ENCODE results near the gene KIF17. TPM values are rescaled to one million over a fixed set of nuclear protein-coding genes. Genes with fewer than 3 reads are reported as not detected.

KIF17 gene
- total RNA-seq, 1 donor from 2014 or later, result 3.5 TPM

GRCh38 chr1:20644416-20644815, 73.4 kb downstream of the KIF17 start:
- ATAC-seq (no peak), DNase-seq (no peak)
- intact Hi-C loops (cut with micrococcal nuclease), result loop anchor here (5.0 kb wide), 1 partner anchor 117 kb away; no protein-coding TSS in a partner anchor

- no peak for DNase-seq
- no peak for ATAC-seq
- intact Hi-C loops (cut with micrococcal nuclease), result loop anchor here (5.0 kb wide), 1 partner anchor 116 kb away; no protein-coding TSS in a partner anchor
Measured at GRCh38 chr1:20643080-20643479, 74.7 kb downstream of the KIF17 start.

- intact Hi-C loops (cut with micrococcal nuclease), result loop anchor here (5.0 kb wide), 1 partner anchor 115 kb away; no protein-coding TSS in a partner anchor
- ATAC-seq (no peak), DNase-seq (no peak)
Measured at GRCh38 chr1:20641975-20642374, 75.8 kb downstream of the KIF17 start.

DNA sequence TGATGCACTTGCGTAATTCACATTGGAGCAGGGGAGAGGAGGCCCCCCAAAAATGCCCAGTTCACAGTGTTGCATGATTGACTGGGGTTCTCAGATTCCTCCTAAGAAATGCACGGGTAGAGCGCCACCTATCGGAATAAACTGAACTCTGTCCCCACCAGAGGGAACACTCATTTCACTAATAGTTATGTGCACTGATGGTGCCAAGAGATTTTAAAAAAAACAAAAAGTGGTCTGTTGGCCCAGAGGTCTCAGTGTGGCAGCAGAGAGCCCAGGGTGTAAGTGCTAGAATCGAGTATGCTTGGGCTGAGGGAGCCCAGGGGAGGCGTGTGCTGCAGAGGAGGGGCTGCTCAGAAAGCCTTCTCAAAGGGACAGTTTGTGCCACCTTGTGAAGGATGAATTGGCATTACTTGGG, 77.6 kb downstream of the KIF17 start:
- DNase-seq, result no peak
- intact Hi-C loops (cut with micrococcal nuclease), result loop anchor here (5.0 kb wide), 1 partner anchor 113 kb away; no protein-coding TSS in a partner anchor
- ATAC-seq, result peak; percentile 54

DNA sequence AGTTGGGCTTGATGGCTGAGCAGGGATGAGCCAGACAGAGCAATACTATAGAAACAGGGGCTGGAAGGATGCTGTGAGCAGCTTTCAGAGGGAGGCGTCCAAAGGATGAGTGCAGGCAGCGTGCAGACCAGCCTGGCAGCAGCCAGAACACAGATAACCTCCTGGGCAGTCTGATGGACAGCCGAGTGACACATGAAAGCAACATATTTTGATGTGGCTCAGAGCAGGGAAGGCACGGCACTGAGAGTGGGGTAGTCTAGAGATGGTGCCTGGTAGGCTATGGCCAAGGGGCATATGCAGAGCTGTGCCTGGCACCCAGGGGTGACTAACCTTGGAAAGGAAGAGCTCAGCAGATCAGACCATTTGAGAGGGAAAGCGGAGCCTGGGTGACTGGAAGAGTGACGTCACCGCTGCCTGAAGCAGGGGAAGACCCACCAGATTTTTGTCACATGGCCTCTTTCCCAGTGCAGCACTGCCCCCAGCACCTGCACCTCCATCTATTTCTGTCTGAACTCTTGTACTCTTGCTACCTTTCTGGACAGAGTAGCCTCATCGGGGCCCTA, 80.9 kb downstream of the KIF17 start:
- DNase-seq (no peak), ATAC-seq (no peak)
- intact Hi-C loops (cut with micrococcal nuclease), result no loop called here

DNA sequence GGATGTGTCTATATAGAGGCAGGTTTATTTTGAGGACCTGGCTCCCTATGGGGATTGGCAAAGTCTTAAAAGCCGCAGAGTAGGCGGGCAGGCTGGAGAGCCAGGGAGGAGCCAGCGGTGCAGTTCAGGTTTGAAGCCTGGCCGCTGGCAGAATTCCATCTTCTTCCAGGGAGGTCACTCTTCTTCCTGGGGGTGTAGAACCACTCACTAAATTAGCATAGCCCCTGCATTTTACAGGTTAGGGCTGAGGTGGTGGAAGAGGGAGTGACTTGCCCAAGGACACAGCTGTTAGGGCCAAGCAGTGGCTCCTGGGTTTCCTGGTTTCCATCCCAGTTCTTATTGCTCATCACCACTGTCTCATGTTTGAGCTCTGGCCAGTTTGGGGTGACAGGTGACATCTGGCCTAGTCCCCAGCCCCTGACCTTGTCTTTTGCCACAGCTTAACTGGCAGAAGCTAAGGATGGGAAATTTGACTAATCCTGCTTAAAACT, 83.2 kb downstream of the KIF17 start:
- intact Hi-C loops (cut with micrococcal nuclease), result no loop called here
- ATAC-seq (peak; percentile 78), DNase-seq (peak; percentile 62)

- intact Hi-C loops (cut with micrococcal nuclease), result no loop called here
- ATAC-seq (no peak), DNase-seq (no peak)
Measured at GRCh38 chr1:20634065-20634593, 83.7 kb downstream of the KIF17 start.

- peak; percentile 90 for DNase-seq
- intact Hi-C loops (cut with micrococcal nuclease), result no loop called here
- peak; percentile 95 for ATAC-seq
Measured at GRCh38 chr1:20633190-20634064, 84.4 kb downstream of the KIF17 start, which contains the start of gene PINK1. Gene PINK1 (plus strand): TSS chr1:20633458. CDS start chr1:20633549, 91 bp downstream.

DNA sequence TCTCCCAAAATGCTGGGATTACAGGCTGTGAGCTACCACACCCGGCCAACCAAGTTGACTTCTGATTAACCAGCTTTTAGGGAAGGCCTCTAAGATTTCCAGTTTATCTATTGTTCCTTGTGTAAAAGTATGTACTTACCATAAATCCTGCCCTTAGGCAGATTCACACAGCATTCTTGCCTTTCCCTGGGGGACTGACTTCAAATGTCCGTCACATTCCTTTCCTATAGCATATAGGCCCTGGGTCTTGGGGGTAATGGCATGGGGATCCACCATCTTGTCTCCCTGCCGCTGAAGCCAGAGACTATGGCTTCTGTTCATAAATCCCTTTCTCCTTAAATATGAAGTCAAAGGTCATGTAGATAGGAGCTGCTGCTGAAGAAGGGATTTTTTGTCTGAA, 85.4 kb downstream of the KIF17 start:
- ATAC-seq (no peak), DNase-seq (no peak)
- intact Hi-C loops (cut with micrococcal nuclease), result no loop called here

GRCh38 chr1:20630729-20631128, 87.1 kb downstream of the KIF17 start:
- no peak for ATAC-seq
- intact Hi-C loops (cut with micrococcal nuclease), result no loop called here

GRCh38 chr1:20626524-20626923, 91.3 kb downstream of the KIF17 start:
- no peak for DNase-seq
- ATAC-seq, result no peak
- intact Hi-C loops (cut with micrococcal nuclease), result loop anchor here (10.0 kb wide), 1 partner anchor 52 kb away; no protein-coding TSS in a partner anchor

More at GRCh38 chr1:20630729-20631128, 87.1 kb downstream of the KIF17 start:
- DNase-seq, result no peak

DNA sequence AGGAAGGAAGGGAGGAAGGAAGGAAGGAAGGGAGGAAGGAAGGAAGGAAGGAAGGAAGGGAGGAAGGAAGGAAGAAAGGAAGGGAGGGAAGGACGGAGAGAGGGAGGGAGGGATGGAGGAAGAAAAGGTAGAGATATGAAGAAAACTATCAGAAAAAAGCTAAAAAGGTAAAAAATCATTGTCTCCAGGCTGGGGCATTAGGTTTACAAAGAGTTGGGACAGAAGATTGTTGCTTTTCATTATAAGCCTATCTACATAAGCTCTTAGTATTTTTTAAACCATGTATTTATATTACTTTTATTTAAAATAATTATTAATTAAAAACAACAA, 91.7 kb downstream of the KIF17 start:
- intact Hi-C loops (cut with micrococcal nuclease), result loop anchor here (10.0 kb wide), 1 partner anchor 51 kb away; no protein-coding TSS in a partner anchor
- ATAC-seq, result no peak
- DNase-seq, result no peak

DNA sequence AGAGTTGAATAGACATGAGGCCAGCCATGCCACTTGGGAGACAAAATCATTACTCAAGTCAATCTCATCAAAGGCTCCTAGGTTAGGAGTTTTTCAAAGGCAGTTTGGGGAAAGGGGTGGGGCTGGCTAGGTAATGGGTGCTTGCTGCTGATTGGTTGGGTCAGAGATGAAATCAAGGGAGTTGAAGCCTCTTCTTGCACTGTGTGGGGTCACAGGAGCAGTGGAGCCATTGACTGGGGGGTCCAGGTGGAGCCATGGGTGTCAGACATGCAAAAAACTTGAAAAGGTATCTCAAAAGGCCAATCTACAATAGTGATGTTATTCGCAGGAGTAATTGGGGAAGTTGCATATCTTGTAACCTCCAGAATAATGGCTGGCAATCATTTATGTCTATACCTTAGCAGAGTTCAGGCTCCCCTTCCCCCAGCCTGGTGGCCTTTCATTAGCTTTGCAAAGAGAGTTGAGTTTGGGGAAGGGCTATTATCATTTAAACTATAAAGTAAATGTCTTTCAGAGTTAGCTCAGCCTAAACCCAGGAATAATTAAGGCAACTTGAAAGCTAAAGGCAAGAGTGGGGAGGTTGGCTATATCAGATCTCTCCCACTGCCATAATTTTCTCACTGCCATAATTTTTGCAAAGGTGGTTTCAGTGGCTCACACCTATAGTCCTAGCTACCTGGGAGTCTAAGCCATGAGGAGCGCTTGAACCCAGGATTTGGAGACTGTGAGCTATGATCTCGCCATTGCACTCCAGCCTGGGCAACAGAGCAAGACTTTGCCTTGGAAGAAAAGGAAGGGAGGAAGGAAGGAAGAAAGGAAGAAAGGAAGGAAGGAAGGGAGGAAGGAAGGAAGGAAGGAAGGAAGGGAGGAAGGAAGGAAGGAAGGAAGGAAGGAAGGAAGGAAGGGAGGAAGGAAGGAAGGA, 92.4 kb downstream of the KIF17 start:
- intact Hi-C loops (cut with micrococcal nuclease), result loop anchor here (10.0 kb wide), 1 partner anchor 51 kb away; no protein-coding TSS in a partner anchor
- DNase-seq (no peak), ATAC-seq (no peak)

DNA sequence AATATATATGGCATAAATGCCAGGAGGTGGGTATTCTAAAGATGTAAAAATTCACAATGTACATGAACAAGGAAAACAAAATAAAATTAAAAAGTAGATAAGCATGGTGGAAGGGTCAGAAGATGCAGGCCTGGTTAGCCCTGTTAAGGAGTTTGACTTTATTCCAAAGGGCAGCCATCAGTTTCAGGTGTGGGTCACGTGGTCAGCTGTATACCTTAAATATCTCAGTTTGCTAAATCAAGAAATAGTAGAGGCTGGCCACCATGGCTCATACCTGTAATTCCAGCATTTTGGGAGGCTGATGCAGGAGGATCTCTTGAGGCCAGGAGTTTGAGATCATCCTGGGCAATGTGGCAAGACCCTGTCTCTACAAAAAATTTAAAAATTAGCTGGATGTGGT, 93.1 kb downstream of the KIF17 start:
- ATAC-seq (no peak), DNase-seq (no peak)
- intact Hi-C loops (cut with micrococcal nuclease), result loop anchor here (10.0 kb wide), 1 partner anchor 50 kb away; no protein-coding TSS in a partner anchor

DNA sequence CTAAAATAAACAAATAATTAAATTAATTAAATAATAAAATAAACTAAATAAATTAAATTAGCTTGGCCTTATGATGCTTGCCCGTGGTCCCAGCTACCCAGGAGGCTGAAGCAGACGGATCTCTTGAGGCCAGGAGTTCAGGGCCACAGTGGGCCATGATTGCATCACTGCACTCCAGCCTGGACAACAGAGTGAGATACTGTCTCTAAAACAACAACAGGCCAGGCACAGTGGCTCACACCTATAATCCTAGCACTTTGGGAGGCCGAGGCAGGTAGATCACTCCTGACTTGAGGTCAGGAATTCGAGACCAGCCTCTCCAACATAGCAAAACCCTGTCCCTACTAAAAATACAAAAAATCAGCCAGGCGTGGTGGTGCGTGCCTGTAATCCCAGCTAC, 96.8 kb downstream of the KIF17 start:
- no peak for DNase-seq
- ATAC-seq, result no peak
- intact Hi-C loops (cut with micrococcal nuclease), result loop anchor here (10.0 kb wide), 1 partner anchor 46 kb away; no protein-coding TSS in a partner anchor

DNA sequence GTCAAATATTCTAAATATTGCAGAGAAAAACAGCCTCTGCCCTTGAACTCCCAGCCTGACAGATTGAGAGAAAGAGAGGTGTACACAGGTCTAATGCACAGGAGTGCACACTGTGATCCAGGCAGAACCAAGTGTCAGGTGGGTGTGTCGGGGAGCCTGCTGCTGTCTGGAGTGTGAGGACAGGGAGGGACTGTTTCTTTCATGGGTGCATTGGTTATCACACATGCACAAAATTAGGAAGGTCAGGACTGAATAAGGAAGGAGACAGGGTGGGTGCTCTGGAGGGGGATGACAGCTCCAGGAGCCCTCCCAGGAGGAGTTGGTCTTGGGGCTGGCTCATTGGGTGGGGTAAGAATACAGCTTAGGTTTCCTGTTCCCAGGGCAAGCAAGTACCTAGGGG, 97.8 kb downstream of the KIF17 start:
- no peak for DNase-seq
- intact Hi-C loops (cut with micrococcal nuclease), result loop anchor here (10.0 kb wide), 1 partner anchor 45 kb away; no protein-coding TSS in a partner anchor
- ATAC-seq, result no peak

GRCh38 chr1:20618550-20618949, 99.3 kb downstream of the KIF17 start:
- ATAC-seq (peak; percentile 29), DNase-seq (no peak)
- intact Hi-C loops (cut with micrococcal nuclease), result no loop called here

DNA sequence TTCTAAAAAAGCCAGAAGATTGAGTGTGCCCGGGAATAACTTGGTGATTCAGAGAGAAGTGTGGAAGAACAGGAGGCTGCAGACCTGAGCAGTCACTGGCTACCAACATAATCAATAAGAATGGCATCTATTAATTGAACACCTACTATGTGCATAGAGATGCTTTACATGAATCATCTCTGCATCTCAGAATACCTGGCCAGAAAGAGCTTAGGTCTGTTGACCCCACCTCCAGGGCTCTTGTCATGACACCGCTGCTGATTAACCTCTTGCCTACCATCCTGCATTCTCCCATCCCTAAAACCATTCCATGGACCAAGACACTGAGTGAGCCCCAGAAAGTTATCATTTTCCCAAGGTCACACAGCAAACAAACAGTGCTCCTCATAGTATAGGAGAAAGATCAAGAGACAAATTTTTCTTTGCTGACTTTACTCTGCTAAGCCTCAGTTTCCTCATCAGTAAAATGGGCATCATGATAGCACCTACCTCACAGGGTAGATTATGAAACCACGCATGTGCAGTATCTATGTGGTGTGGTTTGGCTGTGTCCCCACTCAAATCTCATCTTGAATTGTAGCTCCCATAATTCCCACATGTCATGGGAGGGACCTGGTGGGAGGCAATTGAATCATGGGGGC, 100.8 kb downstream of the KIF17 start:
- ATAC-seq (no peak), DNase-seq (no peak)
- intact Hi-C loops (cut with micrococcal nuclease), result no loop called here
